ENCODE data around the gene ABCC1.

DNA sequence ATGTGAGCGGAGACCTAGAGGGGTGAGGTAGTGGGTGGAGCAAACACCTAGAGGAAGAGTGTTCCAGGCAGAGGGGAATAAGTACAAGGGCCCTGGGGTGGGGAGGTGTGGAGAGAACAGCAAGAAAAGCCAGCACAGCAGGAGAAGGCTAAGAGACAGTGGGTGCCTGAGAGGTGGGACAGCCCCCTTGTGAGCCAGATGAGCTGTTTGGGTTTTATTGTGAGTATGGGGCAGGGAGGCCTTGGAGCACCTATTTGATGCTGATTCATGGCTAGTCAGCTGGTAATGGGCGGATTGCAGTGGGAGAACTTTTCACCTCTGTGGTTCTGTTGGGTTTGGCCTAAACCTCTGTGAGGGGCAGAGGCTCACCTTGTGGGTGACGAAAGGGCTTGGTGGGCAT, 68.4 kb downstream of the ABCC1 start:
- TF ChIP-seq, protein P1, sequence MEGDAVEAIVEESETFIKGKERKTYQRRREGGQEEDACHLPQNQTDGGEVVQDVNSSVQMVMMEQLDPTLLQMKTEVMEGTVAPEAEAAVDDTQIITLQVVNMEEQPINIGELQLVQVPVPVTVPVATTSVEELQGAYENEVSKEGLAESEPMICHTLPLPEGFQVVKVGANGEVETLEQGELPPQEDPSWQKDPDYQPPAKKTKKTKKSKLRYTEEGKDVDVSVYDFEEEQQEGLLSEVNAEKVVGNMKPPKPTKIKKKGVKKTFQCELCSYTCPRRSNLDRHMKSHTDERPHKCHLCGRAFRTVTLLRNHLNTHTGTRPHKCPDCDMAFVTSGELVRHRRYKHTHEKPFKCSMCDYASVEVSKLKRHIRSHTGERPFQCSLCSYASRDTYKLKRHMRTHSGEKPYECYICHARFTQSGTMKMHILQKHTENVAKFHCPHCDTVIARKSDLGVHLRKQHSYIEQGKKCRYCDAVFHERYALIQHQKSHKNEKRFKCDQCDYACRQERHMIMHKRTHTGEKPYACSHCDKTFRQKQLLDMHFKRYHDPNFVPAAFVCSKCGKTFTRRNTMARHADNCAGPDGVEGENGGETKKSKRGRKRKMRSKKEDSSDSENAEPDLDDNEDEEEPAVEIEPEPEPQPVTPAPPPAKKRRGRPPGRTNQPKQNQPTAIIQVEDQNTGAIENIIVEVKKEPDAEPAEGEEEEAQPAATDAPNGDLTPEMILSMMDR (IDR thresholded peaks at IDR 0.05 in 4 of 5, conservative IDR thresholded peaks at IDR 0.05 in 1 of 5): no peak
- TF ChIP-seq POLR2A (IDR thresholded peaks at IDR 0.05): no peak
